ENCODE measurements around the gene DNAJC8.

GRCh38 chr1:28161751-28162150 lies 71.1 kb downstream of the DNAJC8 start:
- TF ChIP-seq CTCF (conservative IDR thresholded peaks at IDR 0.05 in 1 of 2, IDR thresholded peaks at IDR 0.05 in 1 of 2; ENCODE audit: extremely low read depth in 1 of 2, insufficient read depth in 1 of 2, low read depth in 1 of 2, low read length in 2 of 2) (no peak), EZH2 (IDR thresholded peaks at IDR 0.05; ENCODE audit: borderline replicate concordance, low read length) (no peak)

Measured in mammary epithelial cell (primary cell).